Upper lobe of right lung (tissue), 1 donor: Measurements from ENCODE around the gene TACSTD2. TPM values are rescaled to one million over a fixed set of nuclear protein-coding genes. Genes with fewer than 3 reads are reported as not detected.
A peak's percentile ranks its signal among the peaks of the same experiment; 100 is the strongest.
"Not testable (repeated sequence)": the region's sequence is repeated elsewhere in the genome, so short reads cannot be mapped to it uniquely, and the experiment has no call there.

Source experiments
- ATAC-seq: fragments of 200-7000 bp; cut with Tn5 transposase; one replicate; pipeline ENCODE4 v1.9.1; 2020; ENCODE audit warnings: mild to moderate bottlenecking, moderate library complexity
- DNase-seq: peaks from one replicate; pipeline ENCODE4 v3.0.0-alpha.2; 2020
- H3K27ac ChIP-seq: fragments of 200-600 bp; one replicate; pipeline ENCODE4 v1.8.0; 2022
- H3K27me3 ChIP-seq: fragments of 200-600 bp; one replicate; pipeline ENCODE4 v1.8.0; 2022; ENCODE audit warnings: mild to moderate bottlenecking
- H3K36me3 ChIP-seq: fragments of 200-600 bp; one replicate; pipeline ENCODE4 v1.8.0; 2022
- H3K4me1 ChIP-seq: fragments of 200-600 bp; one replicate; pipeline ENCODE4 v1.8.0; 2022
- H3K4me3 ChIP-seq: fragments of 200-600 bp; one replicate; pipeline ENCODE4 v1.8.0; 2022; ENCODE audit warnings: mild to moderate bottlenecking
- H3K9me3 ChIP-seq: fragments of 200-600 bp; one replicate; pipeline ENCODE4 v1.8.0; 2022
- intact Hi-C: fragments of 100-400 bp; cut with DNase I; formaldehyde crosslinking; loops from one replicate; pipeline ENCODE4 v1.11.0; 2022
- total RNA-seq: library from RNA; stranded (reverse); fragmentation: NEBNext Ultra II Directional; extraction: Animal tissue kit (Norgen Biotek cat#: 25700); gene quantifications from one replicate; pipeline ENCODE4 v1.2.1, GENCODE V29; 2021
- TF ChIP-seq, protein P1 (sequence below): fragments of 200-600 bp; IDR thresholded peaks from one replicate; pipeline ENCODE4 v1.8.0; 2022; ENCODE audit warnings: antibody characterized with exemption
- donor health status: DM: no; HTN: yes; CAD: no; lungs with severe emphysema.

TACSTD2 gene
- total RNA-seq, 1 donor from 2014 or later = 112 TPM

DNA sequence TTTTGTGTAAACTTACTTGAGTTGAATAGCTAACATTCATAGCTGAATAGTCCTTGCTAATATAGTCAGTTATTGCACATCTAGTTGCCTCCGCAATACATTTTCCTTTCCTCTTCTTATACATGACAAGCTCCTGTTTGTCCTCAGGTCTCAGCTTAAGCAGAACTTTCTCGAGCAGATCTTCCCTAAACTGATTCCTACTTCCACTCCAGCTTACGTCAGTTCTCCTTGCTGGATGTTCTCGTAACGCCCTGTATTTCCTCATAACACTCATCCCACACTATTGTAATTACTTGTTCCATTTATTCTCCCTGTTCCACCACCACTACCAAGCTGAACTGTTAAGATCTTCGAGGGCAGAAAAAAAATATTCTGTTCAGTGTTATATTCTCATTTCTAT lies 15.4 kb downstream of the TACSTD2 start:
- DNase-seq = no peak
- ATAC-seq = peak; percentile 65

GRCh38 chr1:58555393-58555792 lies 21.7 kb downstream of the TACSTD2 start:
- Histone ChIP-seq H3K27me3 (no peaks in the 10 kb centered on the region), H3K9me3 (no peaks in the 10 kb centered on the region), H3K36me3 (no peaks in the 10 kb centered on the region), H3K4me3 (no peak overlapping the region), H3K4me1 (no peaks in the 10 kb centered on the region), H3K27ac (no peak overlapping the region)
- intact Hi-C loops = no loop called here
- ATAC-seq = no peak
- DNase-seq = no peak
- TF ChIP-seq, protein P1, sequence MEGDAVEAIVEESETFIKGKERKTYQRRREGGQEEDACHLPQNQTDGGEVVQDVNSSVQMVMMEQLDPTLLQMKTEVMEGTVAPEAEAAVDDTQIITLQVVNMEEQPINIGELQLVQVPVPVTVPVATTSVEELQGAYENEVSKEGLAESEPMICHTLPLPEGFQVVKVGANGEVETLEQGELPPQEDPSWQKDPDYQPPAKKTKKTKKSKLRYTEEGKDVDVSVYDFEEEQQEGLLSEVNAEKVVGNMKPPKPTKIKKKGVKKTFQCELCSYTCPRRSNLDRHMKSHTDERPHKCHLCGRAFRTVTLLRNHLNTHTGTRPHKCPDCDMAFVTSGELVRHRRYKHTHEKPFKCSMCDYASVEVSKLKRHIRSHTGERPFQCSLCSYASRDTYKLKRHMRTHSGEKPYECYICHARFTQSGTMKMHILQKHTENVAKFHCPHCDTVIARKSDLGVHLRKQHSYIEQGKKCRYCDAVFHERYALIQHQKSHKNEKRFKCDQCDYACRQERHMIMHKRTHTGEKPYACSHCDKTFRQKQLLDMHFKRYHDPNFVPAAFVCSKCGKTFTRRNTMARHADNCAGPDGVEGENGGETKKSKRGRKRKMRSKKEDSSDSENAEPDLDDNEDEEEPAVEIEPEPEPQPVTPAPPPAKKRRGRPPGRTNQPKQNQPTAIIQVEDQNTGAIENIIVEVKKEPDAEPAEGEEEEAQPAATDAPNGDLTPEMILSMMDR = no peak

More for the DNA sequence above, 15.4 kb downstream of the TACSTD2 start:
- Histone ChIP-seq H3K27me3 (no peaks in the 10 kb centered on the region), H3K36me3 (no peaks in the 10 kb centered on the region), H3K27ac (no peak overlapping the region), H3K4me1 (no peaks in the 10 kb centered on the region), H3K9me3 (no peaks in the 10 kb centered on the region), H3K4me3 (no peak overlapping the region)
- TF ChIP-seq, protein P1 = no peak
- intact Hi-C loops = no loop called here

GRCh38 chr1:58551186-58552140 lies 25.6 kb downstream of the TACSTD2 start:
- H3K36me3 ChIP-seq = no peaks in the 10 kb centered on the region
- no peak for ATAC-seq
- H3K4me1 ChIP-seq = peaks cover 4% of the 10 kb centered on the region
- no peak overlapping the region for H3K4me3 ChIP-seq
- DNase-seq = no peak
- TF ChIP-seq, protein P1 = no peak
- no peaks in the 10 kb centered on the region for H3K9me3 ChIP-seq
- H3K27ac ChIP-seq = no peak overlapping the region
- intact Hi-C loops = no loop called here
- H3K27me3 ChIP-seq = no peaks in the 10 kb centered on the region

- H3K4me3 ChIP-seq, intact Hi-C loops, H3K27me3 ChIP-seq, H3K27ac ChIP-seq, H3K9me3 ChIP-seq, DNase-seq, H3K36me3 ChIP-seq, ATAC-seq: not testable (repeated sequence)
- peaks cover 14% of the 10 kb centered on the region for H3K4me1 ChIP-seq
Observed at GRCh38 chr1:58549291-58549690, 27.8 kb downstream of the TACSTD2 start.

- no peak for DNase-seq
- Histone ChIP-seq H3K4me1 (peaks cover 14% of the 10 kb centered on the region), H3K27ac (no peak overlapping the region), H3K36me3 (no peaks in the 10 kb centered on the region), H3K27me3 (no peaks in the 10 kb centered on the region), H3K4me3 (no peak overlapping the region), H3K9me3 (no peaks in the 10 kb centered on the region)
- TF ChIP-seq, protein P1 = no peak
- no peak for ATAC-seq
- intact Hi-C loops = no loop called here
Observed at GRCh38 chr1:58548371-58548770, 28.7 kb downstream of the TACSTD2 start.

DNA sequence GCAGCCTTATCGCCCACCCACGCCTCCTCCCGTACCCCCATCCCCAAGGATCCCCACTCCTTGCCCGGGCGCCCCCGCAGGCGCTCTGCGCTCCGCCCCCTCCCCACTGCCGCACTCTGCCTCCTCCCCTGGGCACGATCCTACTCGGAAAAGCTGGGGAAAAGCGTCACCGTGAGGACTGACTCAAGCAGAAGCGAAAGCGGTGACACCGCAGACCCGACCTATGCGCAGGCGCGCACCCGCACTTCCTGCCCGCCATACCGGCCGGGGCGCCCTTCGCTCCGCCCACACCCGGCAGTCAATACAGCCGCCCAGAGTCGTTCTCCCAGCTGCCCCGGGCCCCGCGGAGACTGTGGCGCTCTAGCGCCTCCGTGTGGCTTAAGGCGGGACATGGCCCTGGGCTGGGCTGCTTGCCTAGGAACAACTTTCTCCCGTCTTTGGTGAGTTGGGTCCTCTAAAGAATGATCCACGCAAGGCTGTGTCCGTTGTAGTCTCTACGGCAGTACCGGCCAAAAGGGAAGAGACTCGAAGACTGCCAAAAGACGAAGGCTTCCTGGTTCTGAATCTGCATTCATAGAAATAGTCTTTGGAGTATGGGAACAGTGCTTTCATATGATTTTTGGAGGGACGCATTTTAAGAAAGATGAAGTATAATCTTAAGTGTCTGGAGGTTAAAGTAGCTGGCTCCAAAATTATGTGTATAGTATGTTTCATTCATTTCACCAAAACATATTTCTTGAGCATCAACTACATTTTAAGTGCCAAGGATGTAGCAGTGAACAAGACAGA lies 30.3 kb downstream of the TACSTD2 start, which contains the start of gene OMA1:
TSS of gene OMA1 (minus strand) at position 207 of the 789 bp plus-strand sequence. CDS start 7,432 bp downstream, outside the sequence.
- no peaks in the 10 kb centered on the region for H3K27me3 ChIP-seq
- peak within 1 kb of the TSS; percentile 72 for H3K4me3 ChIP-seq
- H3K27ac ChIP-seq = peak within 1 kb of the TSS; percentile 99
- TF ChIP-seq, protein P1 = peak; percentile 96
- H3K4me1 ChIP-seq = peaks cover 14% of the 10 kb centered on the region
- intact Hi-C loops = no loop called here
- DNase-seq (peak; percentile 99), ATAC-seq (peak; percentile 98)
- H3K36me3 ChIP-seq = no peaks in the 10 kb centered on the region
- H3K9me3 ChIP-seq = no peaks in the 10 kb centered on the region
